HG02852 (cell line): ENCODE measurements around the gene MAGI2.

Experiments used
- ATAC-seq: cut with Tn5 transposase; IDR thresholded peaks from one replicate; pipeline ENCODE4 v1.9.1; 2021; ENCODE audit warnings: mild to moderate bottlenecking, moderate library complexity; ENCODE audit not compliant: unreplicated experiment

MAGI2 gene

DNA sequence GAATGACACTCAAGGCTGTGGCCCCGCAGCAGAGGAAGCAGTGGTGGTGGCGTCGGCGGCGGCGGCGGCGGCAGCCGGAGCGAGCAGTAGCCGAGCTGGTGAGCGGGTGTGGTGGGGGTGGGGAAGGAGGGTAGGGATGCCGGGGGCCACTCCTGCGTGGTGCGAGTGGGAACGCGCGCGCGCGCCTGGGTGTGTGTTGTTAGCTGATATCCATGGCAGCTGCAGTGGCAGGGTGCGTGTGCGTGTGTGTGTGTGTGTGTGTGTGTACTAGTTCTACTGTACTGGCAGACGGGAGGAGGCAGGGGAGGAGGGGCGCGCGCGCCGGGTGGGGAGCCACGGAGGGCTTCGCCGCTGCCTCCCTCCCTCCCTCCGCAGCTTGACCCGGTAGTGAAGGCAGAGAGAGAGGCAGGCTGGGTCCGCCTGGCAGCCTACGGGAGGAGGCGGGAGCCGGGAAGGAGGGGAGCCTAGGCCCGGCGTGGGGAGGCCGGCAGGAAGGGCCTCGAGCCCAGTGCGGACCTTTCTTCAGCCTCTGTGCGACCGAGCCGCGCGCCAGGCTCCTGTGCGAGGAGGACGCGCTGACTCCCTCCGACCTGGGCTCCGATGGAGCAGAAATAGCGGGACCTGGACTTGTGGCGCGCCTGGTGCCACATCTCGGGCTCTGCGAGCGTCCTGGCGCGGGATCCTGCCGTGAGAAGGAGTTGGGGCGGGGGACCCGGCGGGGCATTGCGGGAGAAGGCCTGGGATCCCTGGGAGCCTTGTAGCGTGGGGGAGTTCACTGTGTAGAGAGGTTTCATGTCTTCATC lies at the start of gene MAGI2:
Gene MAGI2, minus strand, starts transcription at position 110 of the 803 bp plus-strand sequence. CDS start 347 bp downstream, outside the sequence.
- ATAC-seq: no peak

DNA sequence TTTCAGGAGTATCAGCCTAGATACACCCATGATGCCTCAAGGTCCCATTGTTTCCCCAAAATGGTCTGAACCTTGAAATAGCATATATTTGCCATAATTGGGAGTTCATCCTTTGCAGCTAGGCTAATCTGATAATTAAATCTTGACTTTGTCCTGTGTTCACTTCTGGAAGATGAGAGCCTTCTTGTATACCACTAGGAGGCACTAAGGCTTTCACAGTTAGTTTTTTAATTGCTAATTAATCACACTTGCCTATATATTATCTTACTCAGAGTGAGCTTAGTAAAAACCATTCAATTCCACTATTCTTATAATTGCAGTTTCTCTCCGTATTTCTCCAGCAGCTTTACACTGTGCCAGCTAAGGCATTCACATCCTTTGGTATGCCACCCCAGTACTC lies 48.7 kb upstream of the MAGI2 start:
- no peak for ATAC-seq

DNA sequence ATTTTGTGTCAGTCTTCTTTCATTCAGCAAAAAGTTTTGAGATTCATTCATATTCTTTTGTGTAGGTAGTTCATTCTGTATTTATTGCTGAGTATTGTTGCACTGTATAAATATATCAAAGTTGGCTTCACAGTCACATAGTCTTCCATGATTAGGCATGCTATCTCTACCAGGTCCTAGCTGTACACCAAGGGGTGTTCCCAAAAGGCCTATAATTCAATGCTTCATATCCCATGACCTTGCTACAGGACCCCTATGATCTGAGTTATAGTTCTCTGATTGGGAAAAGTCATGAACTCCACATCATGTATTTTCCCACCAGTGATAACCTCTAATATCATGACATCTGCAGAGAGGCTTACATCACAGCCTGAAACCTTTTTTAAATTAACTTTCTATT lies 47.3 kb upstream of the MAGI2 start:
- no peak for ATAC-seq

DNA sequence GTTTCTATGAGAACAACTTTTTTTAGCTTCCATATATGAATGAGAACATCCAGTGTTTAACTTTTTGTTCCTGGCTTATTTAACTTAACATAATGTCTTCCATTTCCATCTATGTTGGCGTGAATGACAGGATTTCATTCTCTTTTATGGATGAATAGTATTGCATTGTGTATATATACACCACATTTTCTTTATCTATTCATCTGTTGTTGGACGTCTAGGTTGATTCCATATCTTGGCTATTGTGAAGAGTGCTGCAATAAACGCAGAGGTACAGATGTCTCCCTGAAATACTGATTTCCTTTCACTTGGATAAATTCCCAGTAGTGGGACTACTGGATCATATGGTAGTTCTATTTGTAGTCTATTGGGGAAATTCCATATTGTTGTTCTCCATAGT lies 44.3 kb upstream of the MAGI2 start:
- ATAC-seq: no peak

DNA sequence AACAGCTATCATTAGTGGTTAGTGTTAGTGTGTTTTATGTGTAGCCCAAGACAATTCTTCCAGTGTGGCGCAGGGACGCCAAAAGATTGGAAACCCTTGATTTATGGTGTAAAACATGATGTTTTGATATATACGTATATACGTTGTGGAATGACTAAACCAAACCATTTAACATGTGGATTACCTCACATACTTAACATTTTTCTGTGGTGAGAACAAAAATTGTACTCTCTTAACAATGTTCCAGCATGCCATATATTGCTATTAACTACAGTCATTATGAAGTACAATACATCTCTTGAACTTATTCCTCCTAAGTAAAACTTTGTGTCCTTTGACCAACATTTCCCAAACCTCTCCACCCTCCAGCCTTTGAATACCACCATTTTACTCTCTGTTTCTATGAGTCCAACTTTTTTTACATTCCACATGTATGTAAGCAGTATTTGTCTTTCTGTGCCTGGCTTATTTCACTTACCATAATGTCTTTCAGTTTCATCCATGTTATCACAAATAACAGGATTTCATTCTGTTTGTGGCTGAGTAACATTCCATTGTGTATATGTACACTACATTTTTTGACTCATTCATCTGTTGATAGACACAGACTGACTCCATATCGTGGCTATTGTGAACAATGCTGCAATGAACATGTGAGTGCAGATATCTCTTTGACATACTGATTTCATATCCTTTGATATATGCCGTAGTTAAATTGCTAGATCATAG lies 42.2 kb upstream of the MAGI2 start:
- ATAC-seq: no peak

DNA sequence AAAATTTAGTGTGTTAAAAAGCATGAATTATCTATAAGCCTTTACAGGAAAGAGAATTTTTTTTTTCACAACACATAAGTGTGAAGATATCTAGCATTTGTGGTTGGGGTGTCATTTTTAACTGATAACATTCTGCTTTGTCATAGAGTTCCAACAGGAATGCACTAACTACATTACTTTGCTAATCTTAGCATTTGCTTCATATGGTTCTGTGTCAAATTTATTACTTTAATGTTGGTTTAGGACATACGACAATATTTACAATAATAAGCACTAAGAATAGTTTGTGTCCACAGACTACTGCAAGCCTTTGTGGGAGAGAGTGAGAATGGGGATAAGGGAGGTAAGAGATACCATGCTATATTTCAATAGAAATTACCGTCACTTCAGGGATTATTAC lies 40.6 kb upstream of the MAGI2 start:
- no peak for ATAC-seq

DNA sequence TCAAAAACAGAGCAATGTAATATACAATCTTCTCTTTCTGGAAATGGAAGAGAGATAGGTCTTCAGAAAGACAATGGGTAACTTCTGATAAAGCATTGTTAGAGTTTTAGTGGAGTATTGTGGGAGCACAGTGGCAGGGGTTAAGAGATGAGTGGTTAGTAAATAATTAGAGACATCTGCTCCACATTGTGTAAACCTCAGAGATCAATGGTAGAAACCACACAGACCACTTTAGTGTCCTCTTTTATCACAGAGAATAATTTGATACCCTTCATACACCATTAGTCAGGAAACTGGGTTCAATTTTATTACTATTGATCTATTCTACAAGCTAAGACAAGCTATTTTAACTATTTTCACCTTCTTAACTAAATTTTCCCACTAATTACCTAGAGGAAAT lies 35.9 kb upstream of the MAGI2 start:
- no peak for ATAC-seq

DNA sequence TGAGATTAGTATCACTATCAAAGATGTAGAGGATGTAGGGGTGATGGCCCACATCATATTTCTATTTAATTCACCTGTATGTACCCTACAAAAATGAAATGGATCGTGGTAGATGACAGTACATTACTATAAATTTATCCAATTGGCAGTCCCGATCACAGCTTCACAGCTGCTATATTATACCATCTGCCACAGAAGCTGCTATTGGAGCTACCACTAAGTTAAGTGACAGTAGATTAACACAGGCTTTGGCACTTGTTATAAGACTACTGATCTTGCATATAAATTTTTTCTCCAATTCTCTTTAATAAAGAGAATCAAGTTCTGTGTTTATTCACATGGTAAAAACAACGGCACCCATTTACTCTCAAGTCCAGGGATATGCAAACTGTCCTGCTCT lies 24.9 kb upstream of the MAGI2 start:
- no peak for ATAC-seq

DNA sequence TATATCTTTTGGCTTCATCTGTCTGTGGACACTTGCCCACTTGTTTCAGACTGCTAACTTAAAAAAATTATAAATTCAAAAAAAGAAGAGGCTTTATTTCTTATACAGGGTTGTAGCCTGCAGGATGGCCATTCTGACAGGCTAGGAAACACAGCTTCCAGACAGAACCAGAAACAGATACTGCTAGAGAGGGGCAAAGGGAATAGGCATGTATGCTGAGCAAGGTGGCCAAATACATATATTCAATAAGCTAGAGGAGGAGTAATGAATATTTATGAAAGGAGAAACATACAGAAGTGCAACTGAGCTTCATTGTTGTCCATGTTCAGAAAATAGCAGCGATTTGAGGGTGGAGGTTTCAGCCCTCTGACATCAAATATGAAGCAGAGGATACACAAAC lies 22.0 kb upstream of the MAGI2 start:
- ATAC-seq: no peak

DNA sequence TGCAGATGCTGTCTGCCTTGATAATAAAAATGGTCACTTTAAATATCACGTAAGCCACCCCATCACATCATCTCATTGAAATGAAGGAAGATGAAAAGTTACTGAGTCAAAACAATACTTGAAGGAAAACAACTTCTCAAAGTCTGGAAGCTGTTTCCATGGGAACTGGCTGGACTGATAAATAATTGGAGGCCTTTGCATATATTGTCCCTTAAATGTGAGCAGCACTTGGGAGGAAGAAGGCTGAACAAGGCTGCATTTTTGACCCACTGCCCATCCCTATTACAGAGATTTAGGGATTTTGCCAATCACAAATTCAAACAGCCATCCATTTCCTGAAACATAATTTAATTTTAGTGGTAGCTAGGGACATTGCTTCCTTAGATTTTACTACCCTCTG lies 18.2 kb upstream of the MAGI2 start:
- ATAC-seq: no peak

DNA sequence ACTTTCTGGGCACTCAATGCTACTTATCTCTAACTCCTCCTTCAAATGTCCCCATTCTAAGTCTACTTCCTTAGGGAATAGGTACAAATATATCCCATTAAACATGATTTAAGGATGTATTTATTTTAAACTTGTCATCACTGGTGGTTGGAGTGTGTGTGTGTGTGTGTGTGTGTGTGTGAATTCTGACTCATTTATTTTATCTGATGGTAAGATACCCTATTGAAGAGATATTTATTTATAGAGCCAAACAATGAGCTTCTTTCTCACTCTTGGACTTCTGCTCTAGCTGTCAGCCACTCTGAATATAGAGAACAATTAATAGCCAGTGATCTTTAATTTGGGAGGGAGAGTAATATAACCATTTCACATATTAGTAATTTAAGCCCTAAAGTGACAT lies 17.8 kb upstream of the MAGI2 start:
- no peak for ATAC-seq

DNA sequence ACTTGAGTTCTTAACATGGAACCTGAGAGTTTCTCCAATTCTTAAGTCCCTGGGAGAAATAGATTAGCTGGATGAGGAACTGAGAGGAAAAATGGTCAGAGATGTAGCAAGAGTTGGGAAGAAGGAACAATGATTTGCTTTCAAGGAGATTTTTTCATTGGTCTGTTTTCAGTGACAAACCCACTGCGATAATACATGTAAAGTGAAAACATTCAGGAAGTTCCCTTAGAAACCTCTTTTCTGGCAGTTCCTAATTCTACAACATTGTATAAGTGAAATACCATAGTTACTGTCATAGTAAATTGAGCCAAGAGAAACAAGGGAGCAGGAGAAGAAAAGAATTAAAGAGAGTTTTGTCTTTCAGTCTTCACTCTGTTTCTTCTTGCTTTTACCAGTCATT lies 12.1 kb upstream of the MAGI2 start:
- no peak for ATAC-seq

DNA sequence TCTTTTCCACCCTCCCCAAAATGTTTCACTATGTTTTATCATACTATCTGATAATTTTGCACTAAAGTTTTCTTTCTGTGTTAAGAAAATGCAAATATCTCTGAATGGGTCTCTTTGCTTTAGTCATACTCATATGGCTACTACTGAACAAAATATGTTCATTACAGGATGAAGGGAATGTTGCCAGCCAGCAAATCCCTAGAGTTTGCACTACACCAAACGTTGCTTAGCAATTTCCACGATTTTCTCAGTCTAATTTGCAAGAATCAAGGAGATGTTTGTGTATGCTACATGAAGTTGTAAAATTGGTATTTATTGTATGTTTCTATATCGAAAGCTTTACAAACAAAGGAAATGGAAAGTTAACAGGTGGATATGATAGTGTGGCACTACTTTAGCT lies 10.6 kb upstream of the MAGI2 start:
- ATAC-seq: no peak

DNA sequence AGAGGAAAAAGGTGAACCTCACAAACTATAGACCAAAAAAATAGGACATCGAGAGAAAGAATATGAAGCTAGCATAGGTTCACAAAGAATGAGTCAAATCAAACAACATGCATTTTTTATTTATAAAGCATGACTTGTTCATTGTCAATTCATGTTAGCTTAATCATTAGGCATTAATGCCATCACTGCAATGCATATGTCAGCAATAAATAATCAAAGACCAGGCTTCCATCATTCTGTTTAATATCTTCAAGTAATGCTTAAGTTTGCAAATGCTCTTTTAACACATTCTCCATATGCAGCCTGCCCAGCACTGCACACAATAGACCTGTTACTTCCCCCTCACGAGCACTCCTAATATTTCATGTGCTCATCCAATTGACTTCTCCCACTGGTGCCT lies 8.9 kb upstream of the MAGI2 start:
- ATAC-seq: no peak

DNA sequence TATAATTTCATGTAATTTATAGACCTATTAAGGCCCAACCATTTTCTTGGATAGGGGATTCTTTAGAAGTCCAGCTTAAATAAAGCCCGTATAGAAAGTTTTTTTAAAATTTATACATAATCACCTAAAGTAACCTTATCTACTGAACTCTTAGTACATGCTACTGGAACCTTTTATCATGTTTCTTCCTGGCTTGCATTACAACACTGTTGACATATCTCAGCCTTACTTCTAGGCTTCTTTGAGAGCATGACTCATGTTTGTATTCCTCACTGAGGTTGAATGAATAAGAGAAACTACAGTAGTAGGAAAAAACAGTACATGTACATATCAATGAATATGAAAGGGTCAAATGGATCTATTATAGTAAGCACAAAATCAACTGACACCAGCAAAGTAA lies 8.2 kb upstream of the MAGI2 start:
- no peak for ATAC-seq

DNA sequence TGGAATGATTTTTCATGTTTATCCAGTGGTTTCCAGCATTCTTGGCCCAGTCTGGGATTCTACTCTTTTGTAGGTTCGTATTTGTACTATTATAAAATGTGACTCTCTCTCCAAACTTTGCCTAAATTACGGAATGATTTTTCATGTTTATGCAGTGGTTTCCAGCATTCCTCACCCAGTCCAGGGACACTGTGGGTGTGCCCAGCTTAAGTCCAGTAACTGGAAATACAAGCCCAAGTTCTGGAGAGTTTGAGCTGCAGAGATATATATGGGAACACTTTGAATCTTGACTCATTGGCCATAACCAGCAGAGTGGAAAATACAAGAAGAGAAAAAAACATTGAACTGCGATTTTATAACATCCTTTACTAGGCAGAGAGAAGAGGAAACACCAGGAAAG lies 5.9 kb upstream of the MAGI2 start:
- ATAC-seq: no peak

DNA sequence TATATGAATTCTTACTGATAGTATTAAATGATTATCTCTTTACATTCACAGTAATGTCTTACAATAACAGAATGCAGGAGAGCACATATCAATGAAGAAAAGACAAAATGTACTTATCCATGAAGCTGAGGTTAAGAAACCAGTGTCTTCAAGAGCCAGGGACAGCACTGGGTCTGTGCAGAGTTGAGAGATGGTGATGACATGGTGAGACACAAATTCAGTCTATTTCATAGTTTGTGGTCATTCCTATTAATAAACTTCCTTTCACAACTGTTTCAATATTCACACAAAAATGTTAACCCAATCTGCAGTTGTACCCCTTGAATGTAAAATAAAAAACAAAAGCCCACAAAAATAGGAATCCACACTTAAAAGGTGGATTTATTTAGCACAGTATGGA lies 5.3 kb upstream of the MAGI2 start:
- no peak for ATAC-seq

DNA sequence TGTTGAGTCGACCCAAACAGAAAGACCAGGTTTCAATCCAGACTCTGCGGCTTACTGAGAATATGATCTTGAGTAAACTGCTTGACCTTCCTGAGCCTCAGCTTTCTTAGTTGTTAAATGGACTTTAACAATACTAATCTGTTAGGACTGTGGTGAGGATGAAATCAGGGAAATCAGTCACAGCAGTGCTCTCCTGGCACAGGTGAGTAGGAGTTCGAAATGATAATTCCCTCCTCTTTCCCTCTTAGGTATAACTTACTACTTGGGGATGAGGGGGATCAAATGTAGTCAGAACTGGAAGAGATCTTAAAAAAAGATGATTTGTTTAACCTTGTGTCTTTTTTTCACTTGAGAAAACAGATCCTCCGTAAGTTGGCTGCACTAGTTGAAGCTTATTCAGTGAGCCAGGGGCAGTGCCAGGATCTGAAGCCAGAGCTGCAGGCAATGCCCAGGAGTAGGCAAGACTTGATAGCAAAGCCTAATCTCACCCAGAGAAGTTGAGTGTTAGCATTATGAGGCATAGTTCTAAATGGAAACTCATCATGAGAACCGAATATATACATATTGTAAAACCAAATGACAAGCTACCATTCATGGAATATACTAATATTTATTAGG lies 1.8 kb upstream of the MAGI2 start:
- ATAC-seq: no peak

DNA sequence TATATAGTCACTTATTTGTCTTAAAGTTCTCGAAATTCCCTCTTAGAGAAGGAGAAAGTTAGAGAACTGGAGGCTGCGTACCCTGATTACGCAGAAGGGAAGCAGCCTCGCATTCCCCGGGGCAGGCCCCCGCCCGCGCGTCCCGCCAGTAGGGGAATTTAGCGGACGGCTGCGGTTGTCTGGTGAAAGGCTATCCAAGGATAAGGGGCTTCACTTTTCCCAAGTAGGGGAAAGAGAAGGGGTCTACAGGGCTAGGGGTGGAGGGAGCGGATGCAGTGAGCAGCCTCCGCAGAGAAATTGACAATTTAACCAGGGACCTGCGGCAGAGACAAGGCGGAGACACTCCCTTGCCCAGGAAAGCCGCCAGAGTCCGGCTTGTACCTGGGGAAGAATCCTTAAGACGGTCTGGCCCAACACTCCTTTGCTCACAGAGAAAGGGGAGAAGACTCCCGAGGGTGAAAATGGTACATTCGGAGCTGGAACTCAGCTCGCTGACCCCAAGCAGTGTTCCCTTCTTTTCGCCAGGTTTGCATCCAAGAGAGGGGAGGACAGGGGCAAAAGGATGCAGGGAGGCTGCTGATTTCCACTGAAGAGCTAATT lies 994 bp upstream of the MAGI2 start:
- ATAC-seq: no peak

DNA sequence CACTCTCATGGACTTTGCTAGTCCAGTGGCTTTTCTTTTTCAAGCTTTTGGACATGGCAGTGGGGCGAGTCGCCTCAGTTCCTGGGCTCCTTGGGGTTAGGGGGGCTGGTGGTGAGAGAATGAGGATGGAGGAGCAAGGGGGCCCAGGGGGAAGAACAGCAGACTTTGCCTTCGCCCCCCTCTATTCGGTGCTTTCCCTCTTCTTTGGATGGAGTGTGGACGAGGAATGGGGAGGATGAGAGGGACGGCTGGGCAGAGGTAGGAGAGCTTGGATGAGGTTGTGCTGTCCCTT lies 255 bp downstream of the MAGI2 start:
- ATAC-seq: no peak

DNA sequence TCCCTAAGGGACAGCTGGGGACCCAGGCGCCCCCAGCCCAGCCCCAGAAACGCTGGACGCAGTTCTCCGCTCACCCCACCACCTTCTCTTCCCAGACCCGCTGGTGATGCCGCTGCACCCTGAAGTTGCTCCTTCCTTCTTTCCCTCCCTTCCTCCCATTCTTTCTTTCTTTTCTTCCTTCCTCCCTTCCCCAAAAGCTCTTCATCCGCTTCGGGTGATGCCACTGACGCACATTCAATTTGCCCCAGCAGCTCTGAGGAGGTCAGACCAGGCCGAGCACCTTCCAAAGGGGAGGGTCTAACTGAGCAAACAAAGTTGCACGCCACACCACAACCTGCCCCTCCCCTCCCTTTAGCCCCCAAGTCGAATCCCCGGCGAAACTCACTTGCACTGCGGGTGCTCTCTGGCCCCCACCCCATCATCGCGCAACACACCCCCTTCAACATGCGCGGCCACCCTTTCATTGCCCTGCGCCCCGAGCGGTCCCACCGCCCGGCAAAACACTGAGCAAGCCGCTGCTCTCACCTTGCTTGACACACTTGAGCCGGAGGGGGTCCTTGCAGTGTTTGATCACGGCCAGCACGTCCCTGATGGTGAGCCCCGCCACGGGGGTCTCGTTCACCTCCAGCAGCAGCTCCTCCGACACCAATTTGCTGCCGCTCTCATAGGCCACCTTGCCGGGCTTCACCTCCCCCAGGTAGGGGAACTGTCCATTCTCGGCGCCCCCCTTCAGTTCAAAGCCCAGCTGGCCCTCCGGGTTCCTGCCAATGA lies 787 bp downstream of the MAGI2 start:
- ATAC-seq: no peak
